ENCODE results near the gene TYR. TPM values are rescaled to one million over a fixed set of nuclear protein-coding genes. Genes with fewer than 3 reads are reported as not detected.
"Not testable (repeated sequence)": the region's sequence is repeated elsewhere in the genome, so short reads cannot be mapped to it uniquely, and the experiment has no call there.

Gene TYR
- total RNA-seq, 1 experiment from 2014 or later = not detected

DNA sequence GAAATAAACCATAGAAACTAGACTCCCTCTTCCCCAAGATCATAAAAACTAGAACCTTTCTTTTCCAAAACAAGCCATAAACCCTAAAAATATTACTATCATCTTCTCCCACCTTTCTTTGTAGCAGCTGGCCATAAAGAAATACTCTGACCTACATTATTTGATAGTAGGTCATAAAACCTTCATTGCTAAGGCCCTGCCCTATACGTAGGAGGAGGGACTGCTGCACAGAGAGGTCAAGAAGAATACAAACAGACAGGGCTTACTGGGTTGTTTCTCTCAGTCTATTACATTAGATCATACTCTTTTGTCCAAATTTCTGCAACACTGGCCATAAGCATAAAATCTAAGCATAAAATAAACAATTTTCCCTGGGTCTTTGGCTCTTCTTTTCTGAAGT is 101.5 kb downstream of the TYR start (continued):
- TF ChIP-seq, protein P1, sequence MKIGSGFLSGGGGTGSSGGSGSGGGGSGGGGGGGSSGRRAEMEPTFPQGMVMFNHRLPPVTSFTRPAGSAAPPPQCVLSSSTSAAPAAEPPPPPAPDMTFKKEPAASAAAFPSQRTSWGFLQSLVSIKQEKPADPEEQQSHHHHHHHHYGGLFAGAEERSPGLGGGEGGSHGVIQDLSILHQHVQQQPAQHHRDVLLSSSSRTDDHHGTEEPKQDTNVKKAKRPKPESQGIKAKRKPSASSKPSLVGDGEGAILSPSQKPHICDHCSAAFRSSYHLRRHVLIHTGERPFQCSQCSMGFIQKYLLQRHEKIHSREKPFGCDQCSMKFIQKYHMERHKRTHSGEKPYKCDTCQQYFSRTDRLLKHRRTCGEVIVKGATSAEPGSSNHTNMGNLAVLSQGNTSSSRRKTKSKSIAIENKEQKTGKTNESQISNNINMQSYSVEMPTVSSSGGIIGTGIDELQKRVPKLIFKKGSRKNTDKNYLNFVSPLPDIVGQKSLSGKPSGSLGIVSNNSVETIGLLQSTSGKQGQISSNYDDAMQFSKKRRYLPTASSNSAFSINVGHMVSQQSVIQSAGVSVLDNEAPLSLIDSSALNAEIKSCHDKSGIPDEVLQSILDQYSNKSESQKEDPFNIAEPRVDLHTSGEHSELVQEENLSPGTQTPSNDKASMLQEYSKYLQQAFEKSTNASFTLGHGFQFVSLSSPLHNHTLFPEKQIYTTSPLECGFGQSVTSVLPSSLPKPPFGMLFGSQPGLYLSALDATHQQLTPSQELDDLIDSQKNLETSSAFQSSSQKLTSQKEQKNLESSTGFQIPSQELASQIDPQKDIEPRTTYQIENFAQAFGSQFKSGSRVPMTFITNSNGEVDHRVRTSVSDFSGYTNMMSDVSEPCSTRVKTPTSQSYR (CRISPR knock-in tag; IDR thresholded peaks at IDR 0.05) = no peak
- TF ChIP-seq, protein P2, sequence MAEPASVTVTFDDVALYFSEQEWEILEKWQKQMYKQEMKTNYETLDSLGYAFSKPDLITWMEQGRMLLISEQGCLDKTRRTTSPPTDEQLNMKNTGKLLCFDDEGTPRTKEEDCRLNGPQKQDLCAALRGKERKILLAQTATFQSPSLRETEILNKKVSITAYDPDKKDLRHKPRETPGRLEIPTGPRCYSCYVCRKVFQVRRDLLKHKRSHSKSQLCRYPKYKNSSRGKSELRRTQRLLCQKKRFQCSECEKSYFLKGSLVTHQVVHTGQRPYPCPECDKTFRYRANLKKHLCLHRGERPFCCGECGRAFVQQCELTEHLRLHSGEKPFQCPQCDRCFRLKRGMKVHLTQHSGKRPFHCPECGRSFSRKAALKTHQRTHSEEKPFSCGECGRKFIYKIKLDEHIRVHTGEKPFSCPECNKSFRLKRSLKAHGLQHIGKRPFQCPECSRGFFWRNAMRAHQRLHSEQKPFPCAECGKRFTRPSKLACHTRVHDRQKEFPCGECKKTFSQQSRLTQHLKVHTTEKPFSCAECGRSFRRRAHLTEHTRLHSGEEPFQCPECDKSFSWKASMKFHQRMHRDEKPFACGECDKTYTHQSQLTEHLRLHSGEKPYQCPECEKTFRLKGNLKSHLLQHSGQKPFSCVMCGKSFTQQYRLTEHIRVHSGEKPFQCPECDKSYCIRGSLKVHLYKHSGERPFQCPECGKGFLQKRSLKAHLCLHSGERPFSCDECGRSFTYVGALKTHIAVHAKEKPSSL (CRISPR knock-in tag; conservative IDR thresholded peaks at IDR 0.05) = no peak
- no peak for TF ChIP-seq ZNF263 (CRISPR knock-in tag; IDR thresholded peaks at IDR 0.05; ENCODE audit: low read depth)
- TF ChIP-seq CBFB (CRISPR knock-in tag; IDR thresholded peaks at IDR 0.05; ENCODE audit: low read depth) = no peak
- TF ChIP-seq, protein P3, sequence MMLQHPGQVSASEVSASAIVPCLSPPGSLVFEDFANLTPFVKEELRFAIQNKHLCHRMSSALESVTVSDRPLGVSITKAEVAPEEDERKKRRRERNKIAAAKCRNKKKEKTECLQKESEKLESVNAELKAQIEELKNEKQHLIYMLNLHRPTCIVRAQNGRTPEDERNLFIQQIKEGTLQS (CRISPR knock-in tag; conservative IDR thresholded peaks at IDR 0.05) = no peak
- TF ChIP-seq, protein P4, sequence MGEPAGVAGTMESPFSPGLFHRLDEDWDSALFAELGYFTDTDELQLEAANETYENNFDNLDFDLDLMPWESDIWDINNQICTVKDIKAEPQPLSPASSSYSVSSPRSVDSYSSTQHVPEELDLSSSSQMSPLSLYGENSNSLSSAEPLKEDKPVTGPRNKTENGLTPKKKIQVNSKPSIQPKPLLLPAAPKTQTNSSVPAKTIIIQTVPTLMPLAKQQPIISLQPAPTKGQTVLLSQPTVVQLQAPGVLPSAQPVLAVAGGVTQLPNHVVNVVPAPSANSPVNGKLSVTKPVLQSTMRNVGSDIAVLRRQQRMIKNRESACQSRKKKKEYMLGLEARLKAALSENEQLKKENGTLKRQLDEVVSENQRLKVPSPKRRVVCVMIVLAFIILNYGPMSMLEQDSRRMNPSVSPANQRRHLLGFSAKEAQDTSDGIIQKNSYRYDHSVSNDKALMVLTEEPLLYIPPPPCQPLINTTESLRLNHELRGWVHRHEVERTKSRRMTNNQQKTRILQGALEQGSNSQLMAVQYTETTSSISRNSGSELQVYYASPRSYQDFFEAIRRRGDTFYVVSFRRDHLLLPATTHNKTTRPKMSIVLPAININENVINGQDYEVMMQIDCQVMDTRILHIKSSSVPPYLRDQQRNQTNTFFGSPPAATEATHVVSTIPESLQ (CRISPR knock-in tag; IDR thresholded peaks at IDR 0.05) = no peak
- no peak for TF ChIP-seq JAZF1 (CRISPR knock-in tag; IDR thresholded peaks at IDR 0.05)
- TF ChIP-seq ESRRA (CRISPR knock-in tag; IDR thresholded peaks at IDR 0.05; ENCODE audit: borderline replicate concordance) = no peak
- TF ChIP-seq, protein P5, sequence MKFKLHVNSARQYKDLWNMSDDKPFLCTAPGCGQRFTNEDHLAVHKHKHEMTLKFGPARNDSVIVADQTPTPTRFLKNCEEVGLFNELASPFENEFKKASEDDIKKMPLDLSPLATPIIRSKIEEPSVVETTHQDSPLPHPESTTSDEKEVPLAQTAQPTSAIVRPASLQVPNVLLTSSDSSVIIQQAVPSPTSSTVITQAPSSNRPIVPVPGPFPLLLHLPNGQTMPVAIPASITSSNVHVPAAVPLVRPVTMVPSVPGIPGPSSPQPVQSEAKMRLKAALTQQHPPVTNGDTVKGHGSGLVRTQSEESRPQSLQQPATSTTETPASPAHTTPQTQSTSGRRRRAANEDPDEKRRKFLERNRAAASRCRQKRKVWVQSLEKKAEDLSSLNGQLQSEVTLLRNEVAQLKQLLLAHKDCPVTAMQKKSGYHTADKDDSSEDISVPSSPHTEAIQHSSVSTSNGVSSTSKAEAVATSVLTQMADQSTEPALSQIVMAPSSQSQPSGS (CRISPR knock-in tag; IDR thresholded peaks at IDR 0.05; ENCODE audit: borderline replicate concordance, low read depth) = no peak

DNA sequence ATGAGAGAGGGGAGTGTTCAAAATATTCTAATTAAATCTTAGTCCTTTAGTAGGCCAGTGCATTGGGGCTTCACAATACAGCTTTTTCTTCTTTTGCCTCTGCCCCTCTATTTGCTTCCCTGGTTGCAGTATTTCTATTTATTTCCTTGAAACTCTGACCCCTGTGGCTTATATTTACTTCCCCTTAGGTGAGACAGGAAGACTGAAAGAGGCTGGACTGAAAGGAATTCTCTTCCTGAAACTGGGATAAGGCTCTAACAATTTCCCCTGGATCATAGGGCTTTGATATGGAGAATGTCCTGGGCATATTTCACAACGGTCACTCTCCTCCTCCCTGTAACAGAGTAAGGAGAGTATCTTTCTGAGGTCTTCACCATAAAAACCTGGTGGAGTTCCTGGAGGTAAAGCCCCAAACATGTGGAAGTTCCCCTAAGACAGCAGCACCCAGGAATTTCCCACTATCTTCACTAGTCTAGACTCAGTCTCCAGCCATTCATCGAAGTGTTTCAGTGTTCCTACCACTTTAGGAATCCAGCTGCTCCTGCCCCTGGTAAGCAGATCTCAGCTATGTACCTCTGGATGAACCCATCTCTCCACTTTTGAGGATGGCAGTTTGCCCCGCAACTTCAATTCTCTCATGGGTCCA is 103.5 kb downstream of the TYR start:
- H3K4me3 Mint-ChIP-seq; H3K9me3 Mint-ChIP-seq; DNase-seq (ENCODE audit: low spot score); H3K27me3 Mint-ChIP-seq (ENCODE audit: low read depth); H3K36me3 Mint-ChIP-seq; POLR2A ChIA-PET; CTCF ChIA-PET: not testable (repeated sequence)
- peak; percentile 80 for ATAC-seq
- H3K4me1 Mint-ChIP-seq = peaks cover 29% of the 10 kb centered on the region
- H3K27ac Mint-ChIP-seq = peak overlapping the region; percentile 23; the same call in 1 of the 2 replicates

DNA sequence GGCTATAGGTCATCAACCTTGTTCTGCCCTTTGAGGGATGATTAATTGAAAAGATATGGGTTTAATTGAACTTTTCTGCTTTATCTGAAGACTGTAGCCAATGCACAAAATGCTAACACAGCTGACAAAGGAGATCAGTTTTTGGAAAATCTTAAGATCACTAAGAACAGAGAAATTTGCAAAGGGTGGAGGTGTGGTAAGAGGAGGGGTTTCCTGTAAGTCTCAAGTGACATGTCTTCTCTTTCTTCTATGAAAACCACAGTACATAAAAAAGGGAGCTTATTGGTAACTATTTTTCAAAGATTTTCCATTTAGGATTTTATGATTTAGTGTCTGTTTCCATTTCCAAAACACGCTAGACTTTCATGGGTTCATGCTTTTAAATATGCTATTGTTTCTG is 108.9 kb downstream of the TYR start:
- H3K4me1 Mint-ChIP-seq; H3K27ac Mint-ChIP-seq; H3K4me3 Mint-ChIP-seq; CTCF ChIA-PET; H3K9me3 Mint-ChIP-seq; ATAC-seq; H3K27me3 Mint-ChIP-seq (ENCODE audit: low read depth); DNase-seq (ENCODE audit: low spot score); POLR2A ChIA-PET; H3K36me3 Mint-ChIP-seq: not testable (repeated sequence)

DNA sequence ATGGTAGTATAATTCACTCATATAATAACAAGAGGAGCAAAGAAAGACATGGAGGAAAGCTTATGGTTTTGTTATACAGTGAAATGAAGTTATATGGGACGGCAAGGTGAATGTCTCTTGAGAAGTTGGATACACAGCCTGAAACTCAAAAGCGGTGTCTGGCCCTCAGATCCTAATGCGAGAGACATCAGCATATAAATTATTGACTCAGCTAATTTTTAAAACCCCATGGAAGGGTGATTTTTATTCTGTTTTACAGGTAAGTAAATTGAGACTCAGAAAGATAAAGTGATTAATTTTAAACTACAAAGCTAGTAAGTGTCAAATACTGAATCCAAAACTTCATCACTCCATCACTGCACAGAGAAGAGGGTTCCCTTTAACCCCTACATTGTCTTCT is 110.3 kb downstream of the TYR start:
- H3K36me3 Mint-ChIP-seq; H3K27me3 Mint-ChIP-seq (ENCODE audit: low read depth); H3K9me3 Mint-ChIP-seq; H3K4me1 Mint-ChIP-seq; ATAC-seq; H3K27ac Mint-ChIP-seq; DNase-seq (ENCODE audit: low spot score); POLR2A ChIA-PET; H3K4me3 Mint-ChIP-seq; CTCF ChIA-PET: not testable (repeated sequence)
